ENCODE data around the gene MYNN.

MYNN gene

GRCh38 chr3:169813278-169813677, 40.1 kb downstream of the MYNN start:
- Histone ChIP-seq H3K4me1 (ENCODE audit: control insufficient read depth, insufficient read depth, low read length) (peaks cover 28% of the 10 kb centered on the region), H3K27me3 (ENCODE audit: control insufficient read depth, insufficient read depth, low read length) (no peaks in the 10 kb centered on the region), H3K9me3 (replicated peaks; ENCODE audit: low read length) (peaks cover 2% of the 10 kb centered on the region), H3K9ac (ENCODE audit: low read depth, low read length) (peak overlapping the region; percentile 87), H3K4me2 (ENCODE audit: low read length) (peak overlapping the region; percentile 91), H3K36me3 (ENCODE audit: insufficient read depth, low read length) (no peaks in the 10 kb centered on the region), H3K4me3 (ENCODE audit: low read length) (peak overlapping the region; percentile 73)

GRCh38 chr3:169813757-169814517, 40.7 kb downstream of the MYNN start:
- no peak overlapping the region for H3K9ac ChIP-seq (ENCODE audit: low read depth, low read length)
- peaks cover 2% of the 10 kb centered on the region for H3K9me3 ChIP-seq (replicated peaks; ENCODE audit: low read length)
- no peaks in the 10 kb centered on the region for H3K27me3 ChIP-seq (ENCODE audit: control insufficient read depth, insufficient read depth, low read length)
- H3K4me1 ChIP-seq (ENCODE audit: control insufficient read depth, insufficient read depth, low read length), result peaks cover 34% of the 10 kb centered on the region
- H3K36me3 ChIP-seq (ENCODE audit: insufficient read depth, low read length), result no peaks in the 10 kb centered on the region
- H3K4me2 ChIP-seq (ENCODE audit: low read length), result peak overlapping the region; percentile 91
- no peak overlapping the region for H3K4me3 ChIP-seq (ENCODE audit: low read length)

GRCh38 chr3:169815590-169816150, 42.5 kb downstream of the MYNN start:
- H3K9me3 ChIP-seq (replicated peaks; ENCODE audit: low read length), result peaks cover 2% of the 10 kb centered on the region
- H3K36me3 ChIP-seq (ENCODE audit: insufficient read depth, low read length), result no peaks in the 10 kb centered on the region
- no peak overlapping the region for H3K4me2 ChIP-seq (ENCODE audit: low read length)
- peaks cover 34% of the 10 kb centered on the region for H3K4me1 ChIP-seq (ENCODE audit: control insufficient read depth, insufficient read depth, low read length)
- no peaks in the 10 kb centered on the region for H3K27me3 ChIP-seq (ENCODE audit: control insufficient read depth, insufficient read depth, low read length)
- no peak overlapping the region for H3K4me3 ChIP-seq (ENCODE audit: low read length)
- H3K9ac ChIP-seq (ENCODE audit: low read depth, low read length), result no peak overlapping the region

GRCh38 chr3:169818316-169818715, 45.1 kb downstream of the MYNN start:
- Histone ChIP-seq H3K4me1 (ENCODE audit: control insufficient read depth, insufficient read depth, low read length) (peaks cover 13% of the 10 kb centered on the region), H3K36me3 (ENCODE audit: insufficient read depth, low read length) (no peaks in the 10 kb centered on the region), H3K9me3 (replicated peaks; ENCODE audit: low read length) (peaks cover 2% of the 10 kb centered on the region), H3K4me2 (ENCODE audit: low read length) (no peak overlapping the region), H3K27me3 (ENCODE audit: control insufficient read depth, insufficient read depth, low read length) (no peaks in the 10 kb centered on the region), H3K4me3 (ENCODE audit: low read length) (no peak overlapping the region), H3K9ac (ENCODE audit: low read depth, low read length) (no peak overlapping the region)

- Histone ChIP-seq H3K4me2 (ENCODE audit: low read length) (no peak overlapping the region), H3K4me3 (ENCODE audit: low read length) (no peak overlapping the region), H3K27me3 (ENCODE audit: control insufficient read depth, insufficient read depth, low read length) (no peaks in the 10 kb centered on the region), H3K4me1 (ENCODE audit: control insufficient read depth, insufficient read depth, low read length) (peaks cover 8% of the 10 kb centered on the region), H3K9me3 (replicated peaks; ENCODE audit: low read length) (no peaks in the 10 kb centered on the region), H3K36me3 (ENCODE audit: insufficient read depth, low read length) (no peaks in the 10 kb centered on the region), H3K9ac (ENCODE audit: low read depth, low read length) (no peak overlapping the region)
Measured at GRCh38 chr3:169822091-169822490, 48.9 kb downstream of the MYNN start.

- Histone ChIP-seq H3K9ac (ENCODE audit: low read depth, low read length) (no peak overlapping the region), H3K4me1 (ENCODE audit: control insufficient read depth, insufficient read depth, low read length) (peaks cover 8% of the 10 kb centered on the region), H3K27me3 (ENCODE audit: control insufficient read depth, insufficient read depth, low read length) (no peaks in the 10 kb centered on the region), H3K9me3 (replicated peaks; ENCODE audit: low read length) (no peaks in the 10 kb centered on the region), H3K4me2 (ENCODE audit: low read length) (no peak overlapping the region), H3K4me3 (ENCODE audit: low read length) (no peak overlapping the region), H3K36me3 (ENCODE audit: insufficient read depth, low read length) (no peaks in the 10 kb centered on the region)
Measured at GRCh38 chr3:169822540-169822939, 49.3 kb downstream of the MYNN start.

GRCh38 chr3:169822983-169823382, 49.8 kb downstream of the MYNN start:
- Histone ChIP-seq H3K9me3 (replicated peaks; ENCODE audit: low read length) (no peaks in the 10 kb centered on the region), H3K9ac (ENCODE audit: low read depth, low read length) (no peak overlapping the region), H3K4me1 (ENCODE audit: control insufficient read depth, insufficient read depth, low read length) (peaks cover 8% of the 10 kb centered on the region), H3K36me3 (ENCODE audit: insufficient read depth, low read length) (no peaks in the 10 kb centered on the region), H3K4me2 (ENCODE audit: low read length) (no peak overlapping the region), H3K27me3 (ENCODE audit: control insufficient read depth, insufficient read depth, low read length) (no peaks in the 10 kb centered on the region), H3K4me3 (ENCODE audit: low read length) (no peak overlapping the region)

GRCh38 chr3:169825316-169825715, 52.1 kb downstream of the MYNN start:
- Histone ChIP-seq H3K4me2 (ENCODE audit: low read length) (no peak overlapping the region), H3K4me3 (ENCODE audit: low read length) (no peak overlapping the region), H3K9me3 (replicated peaks; ENCODE audit: low read length) (no peaks in the 10 kb centered on the region), H3K27me3 (ENCODE audit: control insufficient read depth, insufficient read depth, low read length) (no peaks in the 10 kb centered on the region), H3K9ac (ENCODE audit: low read depth, low read length) (no peak overlapping the region), H3K4me1 (ENCODE audit: control insufficient read depth, insufficient read depth, low read length) (no peaks in the 10 kb centered on the region), H3K36me3 (ENCODE audit: insufficient read depth, low read length) (no peaks in the 10 kb centered on the region)

- Histone ChIP-seq H3K4me1 (ENCODE audit: control insufficient read depth, insufficient read depth, low read length) (no peaks in the 10 kb centered on the region), H3K9ac (ENCODE audit: low read depth, low read length) (no peak overlapping the region), H3K4me2 (ENCODE audit: low read length) (no peak overlapping the region), H3K36me3 (ENCODE audit: insufficient read depth, low read length) (no peaks in the 10 kb centered on the region), H3K4me3 (ENCODE audit: low read length) (no peak overlapping the region), H3K9me3 (replicated peaks; ENCODE audit: low read length) (no peaks in the 10 kb centered on the region), H3K27me3 (ENCODE audit: control insufficient read depth, insufficient read depth, low read length) (no peaks in the 10 kb centered on the region)
Measured at GRCh38 chr3:169827712-169828111, 54.5 kb downstream of the MYNN start.

- Histone ChIP-seq H3K27me3 (ENCODE audit: control insufficient read depth, insufficient read depth, low read length) (no peaks in the 10 kb centered on the region), H3K9ac (ENCODE audit: low read depth, low read length) (no peak overlapping the region), H3K4me2 (ENCODE audit: low read length) (no peak overlapping the region), H3K4me1 (ENCODE audit: control insufficient read depth, insufficient read depth, low read length) (peaks cover 5% of the 10 kb centered on the region), H3K9me3 (replicated peaks; ENCODE audit: low read length) (no peaks in the 10 kb centered on the region), H3K4me3 (ENCODE audit: low read length) (no peak overlapping the region), H3K36me3 (ENCODE audit: insufficient read depth, low read length) (no peaks in the 10 kb centered on the region)
Measured at GRCh38 chr3:169835533-169835932, 62.3 kb downstream of the MYNN start.

- Histone ChIP-seq H3K9me3 (replicated peaks; ENCODE audit: low read length) (no peaks in the 10 kb centered on the region), H3K4me2 (ENCODE audit: low read length) (no peak overlapping the region), H3K9ac (ENCODE audit: low read depth, low read length) (no peak overlapping the region), H3K36me3 (ENCODE audit: insufficient read depth, low read length) (no peaks in the 10 kb centered on the region), H3K4me1 (ENCODE audit: control insufficient read depth, insufficient read depth, low read length) (peaks cover 5% of the 10 kb centered on the region), H3K4me3 (ENCODE audit: low read length) (no peak overlapping the region), H3K27me3 (ENCODE audit: control insufficient read depth, insufficient read depth, low read length) (no peaks in the 10 kb centered on the region)
Measured at GRCh38 chr3:169836078-169836941, 63.1 kb downstream of the MYNN start.
